Measurements from ENCODE around the gene KCNQ2. TPM values are rescaled to one million over a fixed set of nuclear protein-coding genes. Genes with fewer than 3 reads are reported as not detected.

The KCNQ2 gene
- polyA plus RNA-seq, 5 donors: 7.9 to 25.2 (median 12.4) TPM

GRCh38 chr20:63438121-63438520 is 34.3 kb downstream of the KCNQ2 start:
- DNase-seq: no peak

GRCh38 chr20:63435552-63435951 is 36.9 kb downstream of the KCNQ2 start:
- peak in 1 of 2 donors; percentile 47 for DNase-seq

GRCh38 chr20:63434599-63435378 is 37.7 kb downstream of the KCNQ2 start:
- peak in 1 of 2 donors; percentile 40 for DNase-seq

- no peak for DNase-seq
These were observed 38.5 kb downstream of the KCNQ2 start for GRCh38 chr20:63433756-63434531.

GRCh38 chr20:63433351-63433750 is 39.1 kb downstream of the KCNQ2 start:
- no peak for DNase-seq

- no peak for DNase-seq
These were observed 39.7 kb downstream of the KCNQ2 start for GRCh38 chr20:63432577-63433325.

- no peak for DNase-seq
These were observed 40.5 kb downstream of the KCNQ2 start for GRCh38 chr20:63431944-63432343.

- no peak for DNase-seq
These were observed 41.6 kb downstream of the KCNQ2 start for GRCh38 chr20:63430891-63431290.

GRCh38 chr20:63429992-63430391 is 42.5 kb downstream of the KCNQ2 start:
- DNase-seq: no peak

GRCh38 chr20:63428906-63429575 is 43.4 kb downstream of the KCNQ2 start:
- no peak for DNase-seq

GRCh38 chr20:63427724-63428330 is 44.6 kb downstream of the KCNQ2 start:
- DNase-seq: no peak

GRCh38 chr20:63427206-63427605 is 45.2 kb downstream of the KCNQ2 start:
- DNase-seq: no peak

GRCh38 chr20:63425846-63426485 is 46.5 kb downstream of the KCNQ2 start:
- no peak for DNase-seq

- no peak for DNase-seq
These were observed 47.8 kb downstream of the KCNQ2 start for GRCh38 chr20:63424613-63425012.

GRCh38 chr20:63423751-63424150 is 48.7 kb downstream of the KCNQ2 start:
- no peak for DNase-seq

GRCh38 chr20:63422653-63423052 is 49.8 kb downstream of the KCNQ2 start:
- no peak for DNase-seq

GRCh38 chr20:63421913-63422312 is 50.5 kb downstream of the KCNQ2 start:
- no peak for DNase-seq

GRCh38 chr20:63421094-63421692 is 51.3 kb downstream of the KCNQ2 start:
- no peak for DNase-seq

- DNase-seq: no peak
These were observed 51.9 kb downstream of the KCNQ2 start for GRCh38 chr20:63420359-63421093.

GRCh38 chr20:63419299-63419698 is 53.2 kb downstream of the KCNQ2 start:
- DNase-seq: no peak

Data from right lung (tissue), 5 donors.